Progenitor cell of endocrine pancreas (in vitro differentiated cells): ENCODE results near the gene MBNL2. TPM values are rescaled to one million over a fixed set of nuclear protein-coding genes. Genes with fewer than 3 reads are reported as not detected.
A peak's percentile ranks its signal among the peaks of the same experiment; 100 is the strongest.

Experiments
- DNase-seq: peaks from one replicate; pipeline ENCODE4 v3.0.0; 2021; ENCODE audit warnings: low spot score; ENCODE audit not compliant: unreplicated experiment
- H3K27ac Mint-ChIP-seq: 2 replicates; pipeline ENCODE4 v1.8.0; 2021; ENCODE audit warnings: mild to moderate bottlenecking, moderate library complexity, mixed read lengths
- H3K27me3 Mint-ChIP-seq: 2 replicates; pipeline ENCODE4 v1.8.0; 2021; ENCODE audit warnings: mixed read lengths
- H3K36me3 Mint-ChIP-seq: 2 replicates; pipeline ENCODE4 v1.8.0; 2022; ENCODE audit warnings: mixed read lengths; ENCODE audit not compliant: insufficient read depth
- H3K4me1 Mint-ChIP-seq: 2 replicates; pipeline ENCODE4 v1.8.0; 2021; ENCODE audit warnings: low read depth, mixed read lengths
- H3K4me3 Mint-ChIP-seq: 2 replicates; pipeline ENCODE4 v1.8.0; 2021; ENCODE audit warnings: low read depth, mild to moderate bottlenecking, moderate library complexity, mixed read lengths
- H3K9me3 Mint-ChIP-seq: 2 replicates; pipeline ENCODE4 v1.8.0; 2021; ENCODE audit warnings: low read depth, mixed read lengths
- CTCF ChIP-seq: fragments of 200-600 bp; sonication (generic); IDR thresholded peaks from one replicate; pipeline ENCODE4 v1.5.0; 2021; ENCODE audit warnings: antibody characterized with exemption, mild to moderate bottlenecking; ENCODE audit not compliant: unreplicated experiment
- total RNA-seq: library from RNA; stranded (reverse); gene quantifications from 2 replicates; pipeline ENCODE4 v1.2.1, GENCODE V29; 2021

MBNL2 gene
- total RNA-seq, 1 donor from 2014 or later: 51.3 TPM

DNA sequence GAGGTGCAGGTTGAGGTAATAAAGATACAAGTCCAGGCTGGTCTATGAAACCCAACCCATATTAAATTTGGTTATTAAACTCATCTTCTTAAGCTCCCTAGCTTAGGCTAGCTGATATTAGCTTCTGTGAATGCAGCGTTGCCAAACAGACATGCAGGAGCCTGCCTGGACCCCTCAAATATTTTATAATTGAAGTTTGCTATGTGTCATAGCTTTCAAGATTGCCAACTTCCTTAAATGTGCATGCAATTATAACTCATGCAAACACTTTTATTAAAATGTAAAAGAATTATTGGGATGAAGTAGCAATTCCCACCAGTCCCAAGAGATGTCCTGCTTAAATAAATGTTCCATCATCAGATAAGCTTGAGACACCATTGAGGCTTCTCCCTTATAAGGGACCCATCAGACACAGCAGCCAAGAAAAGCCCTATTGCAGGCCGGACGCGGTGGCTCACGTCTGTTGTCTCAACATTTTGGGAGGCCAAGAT, 51.3 kb downstream of the MBNL2 start:
- H3K27ac Mint-ChIP-seq: peak overlapping the region; percentile 71

GRCh38 chr13:97274829-97275649, 52.9 kb downstream of the MBNL2 start:
- peaks cover 13% of the 10 kb centered on the region for H3K36me3 Mint-ChIP-seq
- peaks cover 29% of the 10 kb centered on the region for H3K4me1 Mint-ChIP-seq
- DNase-seq: no peak
- H3K4me3 Mint-ChIP-seq: no peak overlapping the region
- H3K9me3 Mint-ChIP-seq: no peaks in the 10 kb centered on the region
- peak overlapping the region; percentile 29 for H3K27ac Mint-ChIP-seq
- no peaks in the 10 kb centered on the region for H3K27me3 Mint-ChIP-seq
- TF ChIP-seq CTCF: no peak

More for the DNA sequence above, 51.3 kb downstream of the MBNL2 start:
- Mint-ChIP-seq H3K36me3 (peaks cover 13% of the 10 kb centered on the region), H3K27me3 (no peaks in the 10 kb centered on the region), H3K4me3 (no peak overlapping the region), H3K9me3 (no peaks in the 10 kb centered on the region), H3K4me1 (peaks cover 23% of the 10 kb centered on the region)
- no peak for TF ChIP-seq CTCF
- no peak for DNase-seq

- H3K27ac Mint-ChIP-seq: peak overlapping the region; percentile 7
- peaks cover 36% of the 10 kb centered on the region for H3K4me1 Mint-ChIP-seq
- peaks cover 17% of the 10 kb centered on the region for H3K36me3 Mint-ChIP-seq
- H3K4me3 Mint-ChIP-seq: no peak overlapping the region
- H3K27me3 Mint-ChIP-seq: no peaks in the 10 kb centered on the region
- no peaks in the 10 kb centered on the region for H3K9me3 Mint-ChIP-seq
- no peak for DNase-seq
- no peak for TF ChIP-seq CTCF
Measured at GRCh38 chr13:97275776-97276501, 53.8 kb downstream of the MBNL2 start.

- peaks cover 18% of the 10 kb centered on the region for H3K36me3 Mint-ChIP-seq
- TF ChIP-seq CTCF: no peak
- H3K27ac Mint-ChIP-seq: no peak overlapping the region
- no peaks in the 10 kb centered on the region for H3K9me3 Mint-ChIP-seq
- DNase-seq: no peak
- H3K27me3 Mint-ChIP-seq: no peaks in the 10 kb centered on the region
- peaks cover 36% of the 10 kb centered on the region for H3K4me1 Mint-ChIP-seq
- H3K4me3 Mint-ChIP-seq: no peak overlapping the region
Measured at GRCh38 chr13:97276862-97277269, 54.7 kb downstream of the MBNL2 start.
